Natural killer cell treated with Interleukin-12 subunit alpha and Interleukin-12 subunit beta and Interleukin-15 and Interleukin-18, amount 100 ng/mL, for 72 hours (primary cell): ENCODE data around the gene RNF141. TPM values are rescaled to one million over a fixed set of nuclear protein-coding genes. Genes with fewer than 3 reads are reported as not detected.

Source experiments
- ATAC-seq, 2 donors: fragments of 150-1000 bp; cut with Tn5 transposase in 1 of 2; sonication (Bioruptor Pico), chemical (Tn5 transposase) in 1 of 2; 2 replicates each; pipeline ENCODE4 v1.10.0; 2021
- DNase-seq: peaks from one replicate; pipeline ENCODE4 v3.0.0; 2022; ENCODE audit warnings: low spot score
- H3K27ac Mint-ChIP-seq, 2 donors: 1 replicate in 1 of 2; 2 replicates in 1 of 2; pipeline ENCODE4 v1.8.0; 2022; ENCODE audit warnings: mixed read lengths in 2 of 2, mild to moderate bottlenecking in 1 of 2, moderate library complexity in 1 of 2
- H3K27me3 Mint-ChIP-seq, 2 donors: 1 replicate in 1 of 2; 2 replicates in 1 of 2; pipeline ENCODE4 v1.8.0; 2022; ENCODE audit warnings: mixed read lengths in 2 of 2
- H3K36me3 Mint-ChIP-seq: one replicate; pipeline ENCODE4 v1.8.0; 2022; ENCODE audit warnings: mixed read lengths
- H3K4me1 Mint-ChIP-seq, 2 donors: 1 replicate in 1 of 2; 2 replicates in 1 of 2; pipeline ENCODE4 v1.8.0; 2022; ENCODE audit warnings: low read depth in 2 of 2, mixed read lengths in 2 of 2, mild to moderate bottlenecking in 1 of 2
- H3K4me3 Mint-ChIP-seq: one replicate; pipeline ENCODE4 v1.8.0; 2022; ENCODE audit warnings: mixed read lengths
- H3K9me3 Mint-ChIP-seq: 2 replicates; pipeline ENCODE4 v1.8.0; 2022; ENCODE audit warnings: mixed read lengths
- total RNA-seq, 2 donors: library from RNA; stranded (reverse); gene quantifications; one replicate each; pipeline ENCODE4 v1.2.3, GENCODE V29; 2022

Gene RNF141
- total RNA-seq, 2 donors from 2014 or later: 9.5 to 12.7 TPM

GRCh38 chr11:10550503-10551289 lies 9.7 kb upstream of the RNF141 start:
- DNase-seq: no peak
- Mint-ChIP-seq H3K36me3 (no peaks in the 10 kb centered on the region), H3K27ac (no peak overlapping the region), H3K4me1 (no peaks in the 10 kb centered on the region), H3K9me3 (no peaks in the 10 kb centered on the region), H3K27me3 (peaks cover 16 to 38% of the 10 kb centered on the region in 2 donors), H3K4me3 (no peak overlapping the region)
- ATAC-seq: no peak

- Mint-ChIP-seq H3K9me3 (no peaks in the 10 kb centered on the region), H3K36me3 (no peaks in the 10 kb centered on the region), H3K27me3 (peaks cover 10 to 21% of the 10 kb centered on the region in 2 donors), H3K4me3 (no peak overlapping the region), H3K27ac (no peak overlapping the region), H3K4me1 (peaks cover 10% of the 10 kb centered on the region in 2 donors)
- no peak for ATAC-seq
- DNase-seq: no peak
Observed at GRCh38 chr11:10544491-10545465, 3.8 kb upstream of the RNF141 start.

- Mint-ChIP-seq H3K9me3 (no peaks in the 10 kb centered on the region), H3K36me3 (no peaks in the 10 kb centered on the region), H3K27me3 (peaks cover 10 to 11% of the 10 kb centered on the region in 2 donors), H3K4me3 (no peak overlapping the region), H3K27ac (no peak overlapping the region), H3K4me1 (peaks cover 12 to 13% of the 10 kb centered on the region in 2 donors)
- ATAC-seq: no peak
- no peak for DNase-seq
Observed at GRCh38 chr11:10543782-10544181, 2.8 kb upstream of the RNF141 start.

GRCh38 chr11:10542776-10543175 lies 1.8 kb upstream of the RNF141 start:
- Mint-ChIP-seq H3K27ac (no peak overlapping the region), H3K27me3 (peaks cover under 1 to 3% of the 10 kb centered on the region in 2 donors), H3K36me3 (no peaks in the 10 kb centered on the region), H3K9me3 (no peaks in the 10 kb centered on the region), H3K4me1 (peaks cover 12 to 13% of the 10 kb centered on the region in 2 donors), H3K4me3 (no peak overlapping the region)
- no peak for DNase-seq
- no peak for ATAC-seq

- Mint-ChIP-seq H3K9me3 (no peaks in the 10 kb centered on the region), H3K36me3 (no peaks in the 10 kb centered on the region), H3K27ac (peak overlapping the region; percentile 56 to 73), H3K4me3 (peak overlapping the region; percentile 91), H3K27me3 (peaks cover 0 to 3% of the 10 kb centered on the region in 2 donors), H3K4me1 (peaks cover 12 to 13% of the 10 kb centered on the region in 2 donors)
- DNase-seq: no peak
- no peak for ATAC-seq
Observed at GRCh38 chr11:10541561-10541930, 559 bp upstream of the RNF141 start.

- no peak for DNase-seq
- H3K4me1 Mint-ChIP-seq: peaks cover 16 to 17% of the 10 kb centered on the region in 2 donors
- no peaks in the 10 kb centered on the region for H3K36me3 Mint-ChIP-seq
- ATAC-seq: peak; percentile 34 to 43
- no peaks in the 10 kb centered on the region for H3K9me3 Mint-ChIP-seq
- peak overlapping the region; percentile 91 for H3K4me3 Mint-ChIP-seq
- H3K27me3 Mint-ChIP-seq: peaks cover 0 to 3% of the 10 kb centered on the region in 2 donors
- peak overlapping the region; percentile 56 to 85 for H3K27ac Mint-ChIP-seq
Observed at GRCh38 chr11:10540546-10540914, 457 bp downstream of the RNF141 start.

GRCh38 chr11:10539339-10539738 lies 1.6 kb downstream of the RNF141 start:
- DNase-seq: no peak
- Mint-ChIP-seq H3K27ac (peak overlapping the region in 1 of 2 donors; percentile 85), H3K4me3 (peak overlapping the region; percentile 91), H3K4me1 (peaks cover 16 to 17% of the 10 kb centered on the region in 2 donors), H3K9me3 (no peaks in the 10 kb centered on the region), H3K27me3 (peaks cover 0 to 3% of the 10 kb centered on the region in 2 donors), H3K36me3 (no peaks in the 10 kb centered on the region)
- ATAC-seq: no peak

- H3K9me3 Mint-ChIP-seq: no peaks in the 10 kb centered on the region
- no peaks in the 10 kb centered on the region for H3K36me3 Mint-ChIP-seq
- DNase-seq (no peak), ATAC-seq (no peak)
- H3K27me3 Mint-ChIP-seq: no peaks in the 10 kb centered on the region
- H3K4me3 Mint-ChIP-seq: no peak overlapping the region
- no peak overlapping the region for H3K27ac Mint-ChIP-seq
- peaks cover 16 to 17% of the 10 kb centered on the region in 2 donors for H3K4me1 Mint-ChIP-seq
Observed at GRCh38 chr11:10538924-10539323, 2.1 kb downstream of the RNF141 start.

- H3K9me3 Mint-ChIP-seq: no peaks in the 10 kb centered on the region
- H3K27ac Mint-ChIP-seq: no peak overlapping the region
- ATAC-seq (no peak), DNase-seq (no peak)
- H3K4me1 Mint-ChIP-seq: peaks cover 16 to 17% of the 10 kb centered on the region in 2 donors
- H3K27me3 Mint-ChIP-seq: no peaks in the 10 kb centered on the region
- no peaks in the 10 kb centered on the region for H3K36me3 Mint-ChIP-seq
- no peak overlapping the region for H3K4me3 Mint-ChIP-seq
Observed at GRCh38 chr11:10537600-10537999, 3.4 kb downstream of the RNF141 start.

- H3K36me3 Mint-ChIP-seq: peaks cover 4% of the 10 kb centered on the region
- no peak overlapping the region for H3K27ac Mint-ChIP-seq
- no peak for DNase-seq
- H3K4me1 Mint-ChIP-seq: peaks cover 3 to 5% of the 10 kb centered on the region in 2 donors
- H3K4me3 Mint-ChIP-seq: no peak overlapping the region
- no peaks in the 10 kb centered on the region for H3K27me3 Mint-ChIP-seq
- no peaks in the 10 kb centered on the region for H3K9me3 Mint-ChIP-seq
- no peak for ATAC-seq
Observed at GRCh38 chr11:10534316-10534715, 6.7 kb downstream of the RNF141 start.

GRCh38 chr11:10533323-10533722 lies 7.7 kb downstream of the RNF141 start:
- no peak overlapping the region for H3K4me3 Mint-ChIP-seq
- H3K4me1 Mint-ChIP-seq: peaks cover 3 to 5% of the 10 kb centered on the region in 2 donors
- no peaks in the 10 kb centered on the region for H3K9me3 Mint-ChIP-seq
- peaks cover 8% of the 10 kb centered on the region for H3K36me3 Mint-ChIP-seq
- H3K27me3 Mint-ChIP-seq: no peaks in the 10 kb centered on the region
- no peak for ATAC-seq
- DNase-seq: no peak
- H3K27ac Mint-ChIP-seq: no peak overlapping the region

GRCh38 chr11:10532526-10532925 lies 8.5 kb downstream of the RNF141 start:
- DNase-seq: no peak
- Mint-ChIP-seq H3K27ac (no peak overlapping the region), H3K9me3 (no peaks in the 10 kb centered on the region), H3K4me3 (no peak overlapping the region), H3K36me3 (peaks cover 10% of the 10 kb centered on the region), H3K4me1 (peaks cover 3 to 7% of the 10 kb centered on the region in 2 donors), H3K27me3 (no peaks in the 10 kb centered on the region)
- no peak for ATAC-seq

- H3K4me1 Mint-ChIP-seq: peaks cover 3 to 9% of the 10 kb centered on the region in 2 donors
- H3K27me3 Mint-ChIP-seq: no peaks in the 10 kb centered on the region
- no peak overlapping the region for H3K27ac Mint-ChIP-seq
Observed at GRCh38 chr11:10529279-10529678, 11.7 kb downstream of the RNF141 start.

GRCh38 chr11:10528121-10528520 lies 12.9 kb downstream of the RNF141 start:
- H3K27ac Mint-ChIP-seq: no peak overlapping the region
- H3K4me3 Mint-ChIP-seq: no peak overlapping the region
- no peak for DNase-seq
- H3K27me3 Mint-ChIP-seq: no peaks in the 10 kb centered on the region
- H3K4me1 Mint-ChIP-seq: peaks cover 3 to 9% of the 10 kb centered on the region in 2 donors
- ATAC-seq: no peak
- peaks cover 21% of the 10 kb centered on the region for H3K36me3 Mint-ChIP-seq
- H3K9me3 Mint-ChIP-seq: no peaks in the 10 kb centered on the region

More at GRCh38 chr11:10529279-10529678, 11.7 kb downstream of the RNF141 start:
- no peak for ATAC-seq
- H3K4me3 Mint-ChIP-seq: no peak overlapping the region
- H3K9me3 Mint-ChIP-seq: no peaks in the 10 kb centered on the region
- no peak for DNase-seq
- H3K36me3 Mint-ChIP-seq: peaks cover 17% of the 10 kb centered on the region
